Measurements from ENCODE around the gene VTI1A.

Gene VTI1A

GRCh38 chr10:112797197-112797596, 350.2 kb downstream of the VTI1A start:
- DNase-seq (ENCODE audit: low read depth, low spot score): no peak
- in situ Hi-C loops (cut with HindIII; ENCODE audit: low sequenced_read_pairs): no loop called here
- H3K4me3 ChIP-seq (ENCODE audit: low read depth, low read length): no peak overlapping the region
- no peak for TF ChIP-seq CTCF (IDR thresholded peaks at IDR 0.05; ENCODE audit: low read depth, low read length)

- in situ Hi-C loops (cut with HindIII; ENCODE audit: low sequenced_read_pairs): no loop called here
- H3K4me3 ChIP-seq (ENCODE audit: low read depth, low read length): no peak overlapping the region
- DNase-seq (ENCODE audit: low read depth, low spot score): no peak
- no peak for TF ChIP-seq CTCF (IDR thresholded peaks at IDR 0.05; ENCODE audit: low read depth, low read length)
Measured at GRCh38 chr10:112797855-112798254, 350.8 kb downstream of the VTI1A start.

GRCh38 chr10:112799038-112799437, 352.0 kb downstream of the VTI1A start:
- in situ Hi-C loops (cut with HindIII; ENCODE audit: low sequenced_read_pairs): no loop called here
- TF ChIP-seq CTCF (IDR thresholded peaks at IDR 0.05; ENCODE audit: low read depth, low read length): no peak
- H3K4me3 ChIP-seq (ENCODE audit: low read depth, low read length): no peak overlapping the region
- DNase-seq (ENCODE audit: low read depth, low spot score): no peak

GRCh38 chr10:112799726-112800510, 352.9 kb downstream of the VTI1A start:
- no peak for TF ChIP-seq CTCF (IDR thresholded peaks at IDR 0.05; ENCODE audit: low read depth, low read length)
- in situ Hi-C loops (cut with HindIII; ENCODE audit: low sequenced_read_pairs): no loop called here
- no peak for DNase-seq (ENCODE audit: low read depth, low spot score)
- no peak overlapping the region for H3K4me3 ChIP-seq (ENCODE audit: low read depth, low read length)

- TF ChIP-seq CTCF (IDR thresholded peaks at IDR 0.05; ENCODE audit: low read depth, low read length): no peak
- in situ Hi-C loops (cut with HindIII; ENCODE audit: low sequenced_read_pairs): no loop called here
- H3K4me3 ChIP-seq (ENCODE audit: low read depth, low read length): no peak overlapping the region
- no peak for DNase-seq (ENCODE audit: low read depth, low spot score)
Measured at GRCh38 chr10:112801004-112801403, 354.0 kb downstream of the VTI1A start.

- DNase-seq (ENCODE audit: low read depth, low spot score): no peak
- no peak overlapping the region for H3K4me3 ChIP-seq (ENCODE audit: low read depth, low read length)
- in situ Hi-C loops (cut with HindIII; ENCODE audit: low sequenced_read_pairs): no loop called here
- no peak for TF ChIP-seq CTCF (IDR thresholded peaks at IDR 0.05; ENCODE audit: low read depth, low read length)
Measured at GRCh38 chr10:112801748-112802147, 354.7 kb downstream of the VTI1A start.

Data from astrocyte of the spinal cord (primary cell).